GM23338 (cell line): ENCODE measurements around the gene ZDHHC8. TPM values are rescaled to one million over a fixed set of nuclear protein-coding genes. Genes with fewer than 3 reads are reported as not detected.

Experiments
- ATAC-seq: fragments of 200-7000 bp; cut with Tn5 transposase; 3 replicates; pipeline ENCODE4 v1.9.1; 2020
- DNase-seq: peaks from one replicate; pipeline ENCODE4 v3.0.0-alpha.2; 2015; ENCODE audit warnings: low spot score
- H2AFZ ChIP-seq: fragments of 200-600 bp; sonication (generic); 2 replicates; pipeline ENCODE4 v1.8.0; 2016; ENCODE audit warnings: antibody characterized with exemption, mild to moderate bottlenecking, moderate library complexity
- H3F3A ChIP-seq: fragments of 200-600 bp; sonication (generic); replicated peaks from 2 replicates; pipeline ENCODE4 v1.8.0; 2017; ENCODE audit warnings: antibody characterized with exemption, mixed run types, low read depth
- H3K27ac ChIP-seq: fragments of 200-600 bp; sonication (generic); 2 replicates; pipeline ENCODE4 v1.6.1; 2016; ENCODE audit warnings: low read depth
- H3K27me3 ChIP-seq: fragments of 200-600 bp; sonication (generic); 2 replicates; pipeline ENCODE4 v1.8.0; 2016; ENCODE audit warnings: mild to moderate bottlenecking, mixed run types, moderate library complexity; ENCODE audit not compliant: insufficient read depth
- H3K36me3 ChIP-seq: fragments of 200-600 bp; sonication (generic); 2 replicates; pipeline ENCODE4 v1.8.0; 2016; ENCODE audit warnings: mild to moderate bottlenecking; ENCODE audit not compliant: insufficient read depth
- H3K4me1 ChIP-seq: fragments of 200-600 bp; sonication (generic); 2 replicates; pipeline ENCODE4 v1.8.0; 2016; ENCODE audit warnings: mild to moderate bottlenecking, moderate library complexity; ENCODE audit not compliant: insufficient read depth
- H3K4me2 ChIP-seq: fragments of 200-600 bp; sonication (generic); 2 replicates; pipeline ENCODE4 v1.7.1; 2017; ENCODE audit warnings: mixed run types
- H3K4me3 ChIP-seq: fragments of 200-600 bp; sonication (generic); 2 replicates; pipeline ENCODE4 v1.6.1; 2016; ENCODE audit warnings: mixed run types
- H3K79me2 ChIP-seq: fragments of 200-600 bp; sonication (generic); replicated peaks from 2 replicates; pipeline ENCODE4 v1.8.0; 2017; ENCODE audit warnings: mild to moderate bottlenecking; ENCODE audit not compliant: insufficient read depth
- H3K9me2 ChIP-seq: fragments of 200-600 bp; sonication (generic); 2 replicates; pipeline ENCODE4 v1.8.0; 2017; ENCODE audit not compliant: insufficient read depth
- H4K20me1 ChIP-seq: fragments of 200-600 bp; sonication (generic); replicated peaks from 2 replicates; pipeline ENCODE4 v1.8.0; 2017; ENCODE audit warnings: mild to moderate bottlenecking; ENCODE audit not compliant: insufficient read depth
- H3K27ac Mint-ChIP-seq: 2 replicates; pipeline ENCODE4 v1.8.0; 2020; ENCODE audit warnings: inconsistent platforms, mild to moderate bottlenecking, moderate library complexity, mixed read lengths
- H3K27me3 Mint-ChIP-seq: 3 replicates; pipeline ENCODE4 v1.8.0; 2022; ENCODE audit warnings: low read depth, mild to moderate bottlenecking, moderate library complexity, mixed read lengths, inconsistent platforms; ENCODE audit not compliant: insufficient read depth, poor library complexity
- H3K36me3 Mint-ChIP-seq: 3 replicates; pipeline ENCODE4 v1.8.0; 2021; ENCODE audit warnings: low read depth, mild to moderate bottlenecking, inconsistent platforms, moderate library complexity, mixed read lengths
- H3K4me1 Mint-ChIP-seq: 3 replicates; pipeline ENCODE4 v1.8.0; 2020; ENCODE audit warnings: mild to moderate bottlenecking, inconsistent platforms, mixed read lengths
- H3K4me3 Mint-ChIP-seq: 3 replicates; pipeline ENCODE4 v1.8.0; 2021; ENCODE audit warnings: moderate library complexity, mild to moderate bottlenecking, inconsistent platforms, mixed read lengths
- H3K9me3 Mint-ChIP-seq: 3 replicates; pipeline ENCODE4 v1.8.0; 2020; ENCODE audit warnings: moderate library complexity, mild to moderate bottlenecking, inconsistent platforms, mixed read lengths
- CREB1 ChIP-seq: fragments of 250-450 bp; sonication (Bioruptor Pico); IDR thresholded peaks from 2 replicates; pipeline ENCODE4 v1.5.0; 2020; ENCODE audit warnings: low read depth, mild to moderate bottlenecking, moderate library complexity
- CTCF ChIP-seq, 2 experiments: fragments of 200-600 bp in 1 of 2; sonication (generic) in 1 of 2; conservative IDR thresholded peaks; 2 replicates each; pipeline versions ENCODE4 v1.5.1 to v1.6.1; 2016 to 2017; ENCODE audit warnings: antibody characterized with exemption in 2 of 2, low read depth in 2 of 2, mild to moderate bottlenecking in 2 of 2, moderate library complexity in 1 of 2
- ETS1 ChIP-seq: IDR thresholded peaks from 2 replicates; pipeline ENCODE4 v1.6.1; 2016; ENCODE audit warnings: antibody characterized with exemption
- EZH2 ChIP-seq: fragments of 200-600 bp; sonication (generic); IDR thresholded peaks from one replicate; pipeline ENCODE4 v1.8.0; 2017; ENCODE audit warnings: antibody characterized with exemption, mild to moderate bottlenecking, low read depth; ENCODE audit not compliant: unreplicated experiment
- EZH2phosphoT487 ChIP-seq: fragments of 200-600 bp; sonication (generic); IDR thresholded peaks from one replicate; pipeline ENCODE4 v1.8.1; 2018; ENCODE audit warnings: antibody characterized with exemption; ENCODE audit not compliant: unreplicated experiment
- JUNB ChIP-seq: IDR thresholded peaks from one replicate; pipeline ENCODE4 v1.6.1; 2016; ENCODE audit warnings: antibody characterized with exemption; ENCODE audit not compliant: unreplicated experiment
- NANOG ChIP-seq: IDR thresholded peaks from 2 replicates; pipeline ENCODE4 v1.6.1; 2016; ENCODE audit warnings: antibody characterized with exemption, borderline replicate concordance
- POLR2AphosphoS5 ChIP-seq: IDR thresholded peaks from 2 replicates; pipeline ENCODE4 v1.6.1; 2016; ENCODE audit warnings: antibody characterized with exemption, low read depth
- REST ChIP-seq: IDR thresholded peaks from one replicate; pipeline ENCODE4 v1.6.1; 2018; ENCODE audit warnings: antibody characterized with exemption; ENCODE audit not compliant: unreplicated experiment
- STAT1 ChIP-seq: IDR thresholded peaks from one replicate; pipeline ENCODE4 v1.6.1; 2016; ENCODE audit warnings: antibody characterized with exemption; ENCODE audit not compliant: unreplicated experiment
- ZNF114 ChIP-seq: fragments of 250-450 bp; sonication (Bioruptor Pico); IDR thresholded peaks from 2 replicates; pipeline ENCODE4 v1.5.0; 2020; ENCODE audit warnings: mild to moderate bottlenecking, moderate library complexity
- ZNF331 ChIP-seq: fragments of 250-450 bp; sonication (Bioruptor Pico); IDR thresholded peaks from 2 replicates; pipeline ENCODE4 v1.5.0; 2020; ENCODE audit warnings: low read depth, mild to moderate bottlenecking, moderate library complexity
- ZNF462 ChIP-seq: fragments of 250-450 bp; sonication (Bioruptor Pico); IDR thresholded peaks from 2 replicates; pipeline ENCODE4 v1.5.0; 2020; ENCODE audit warnings: mild to moderate bottlenecking, moderate library complexity
- polyA plus RNA-seq: library from polyadenylated mRNA; unstranded; fragments of >200 nt; fragmentation: Nextera tagmentation; extraction: Ambion mirVana; gene quantifications from 2 replicates; pipeline ENCODE4 v1.2.1, GENCODE V29; 2016
- total RNA-seq: library from RNA; depleted of rRNA; stranded (reverse); fragments of >200 nt; shearing (Covaris generic); gene quantifications from 2 replicates; pipeline ENCODE4 v1.2.3, GENCODE V29; 2014

Gene ZDHHC8
- total and polyA plus RNA-seq, 2 experiments from 2014 or later, result 13.7 to 47.6 TPM

- Mint-ChIP-seq H3K36me3 (peaks cover 3% of the 10 kb centered on the region; the same call in 1 of the 3 replicates), H3K9me3 (peaks cover 4% of the 10 kb centered on the region), H3K4me1 (no peaks in the 10 kb centered on the region), H3K27me3 (peaks cover 5% of the 10 kb centered on the region), H3K27ac (no peak overlapping the region), H3K4me3 (no peak overlapping the region)
- H3K4me1 ChIP-seq, result no peaks in the 10 kb centered on the region
- no peak for TF ChIP-seq ZNF331 (CRISPR knock-in tag)
- no peak for TF ChIP-seq REST
- no peak for TF ChIP-seq ETS1
- no peak for TF ChIP-seq ZNF462 (CRISPR knock-in tag)
- no peak for TF ChIP-seq STAT1
- no peak for TF ChIP-seq EZH2phosphoT487
- TF ChIP-seq CREB1, result no peak
- no peak for TF ChIP-seq JUNB
- no peak for TF ChIP-seq POLR2AphosphoS5
- TF ChIP-seq CTCF (conservative IDR thresholded peaks at IDR 0.05; ENCODE audit: low read depth in 2 of 2), result no peak
- no peak for TF ChIP-seq NANOG
- TF ChIP-seq ZNF114 (CRISPR knock-in tag), result no peak
- TF ChIP-seq EZH2, result no peak
- H3K4me3 ChIP-seq, result no peak overlapping the region
- no peak overlapping the region for H3K27ac ChIP-seq
- no peak overlapping the region for H2AFZ ChIP-seq
- H4K20me1 ChIP-seq, result no peaks in the 10 kb centered on the region
- ATAC-seq (no peak), DNase-seq (no peak)
- no peaks in the 10 kb centered on the region for H3K27me3 ChIP-seq
- H3K9me2 ChIP-seq, result no peaks in the 10 kb centered on the region
- H3K79me2 ChIP-seq, result no peaks in the 10 kb centered on the region
- no peak overlapping the region for H3K4me2 ChIP-seq
- H3F3A ChIP-seq, result no peaks in the 10 kb centered on the region
- no peaks in the 10 kb centered on the region for H3K36me3 ChIP-seq
Measured at GRCh38 chr22:20165421-20165820, 33.8 kb downstream of the ZDHHC8 start.
